Tibial nerve (tissue), 4 donors: ENCODE data around the gene HTR3D.

Source experiments
- EP300 ChIP-seq, 2 donors: sonication (generic); formaldehyde crosslinking; IDR thresholded peaks; one replicate each; pipeline ENCODE4 v1.6.1; 2017; ENCODE audit warnings: antibody characterized with exemption in 2 of 2, mild to moderate bottlenecking in 1 of 2
- POLR2A ChIP-seq, 2 donors: fragments of 450-650 bp; IDR thresholded peaks; one replicate each; pipeline ENCODE4 v1.6.1; 2017; ENCODE audit warnings: antibody characterized with exemption in 2 of 2, mild to moderate bottlenecking in 2 of 2, moderate library complexity in 2 of 2
- TF ChIP-seq, protein P1 (sequence below), 5 experiments: fragments of 200-600 bp in 3 of 5; fragments of 450-650 bp in 2 of 5; sonication (generic) in 3 of 5; IDR thresholded peaks; one replicate each; pipeline ENCODE4 v1.5.1; 2016 to 2019; ENCODE audit warnings: antibody characterized with exemption in 5 of 5, mild to moderate bottlenecking in 3 of 5, moderate library complexity in 2 of 5

GRCh38 chr3:184059424-184059823 is 27.9 kb downstream of the HTR3D start:
- TF ChIP-seq, protein P1, sequence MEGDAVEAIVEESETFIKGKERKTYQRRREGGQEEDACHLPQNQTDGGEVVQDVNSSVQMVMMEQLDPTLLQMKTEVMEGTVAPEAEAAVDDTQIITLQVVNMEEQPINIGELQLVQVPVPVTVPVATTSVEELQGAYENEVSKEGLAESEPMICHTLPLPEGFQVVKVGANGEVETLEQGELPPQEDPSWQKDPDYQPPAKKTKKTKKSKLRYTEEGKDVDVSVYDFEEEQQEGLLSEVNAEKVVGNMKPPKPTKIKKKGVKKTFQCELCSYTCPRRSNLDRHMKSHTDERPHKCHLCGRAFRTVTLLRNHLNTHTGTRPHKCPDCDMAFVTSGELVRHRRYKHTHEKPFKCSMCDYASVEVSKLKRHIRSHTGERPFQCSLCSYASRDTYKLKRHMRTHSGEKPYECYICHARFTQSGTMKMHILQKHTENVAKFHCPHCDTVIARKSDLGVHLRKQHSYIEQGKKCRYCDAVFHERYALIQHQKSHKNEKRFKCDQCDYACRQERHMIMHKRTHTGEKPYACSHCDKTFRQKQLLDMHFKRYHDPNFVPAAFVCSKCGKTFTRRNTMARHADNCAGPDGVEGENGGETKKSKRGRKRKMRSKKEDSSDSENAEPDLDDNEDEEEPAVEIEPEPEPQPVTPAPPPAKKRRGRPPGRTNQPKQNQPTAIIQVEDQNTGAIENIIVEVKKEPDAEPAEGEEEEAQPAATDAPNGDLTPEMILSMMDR (IDR thresholded peaks at IDR 0.05), result no peak
- TF ChIP-seq POLR2A (IDR thresholded peaks at IDR 0.05) (no peak), EP300 (IDR thresholded peaks at IDR 0.05) (no peak)
